ENCODE results near the gene TMEM175.

TMEM175 gene

GRCh38 chr4:1004071-1004418 is 71.8 kb downstream of the TMEM175 start:
- no peak for DNase-seq (ENCODE audit: low read depth)

GRCh38 chr4:1004557-1005485 is 72.6 kb downstream of the TMEM175 start:
- DNase-seq (ENCODE audit: low read depth), result no peak

- no peak for DNase-seq (ENCODE audit: low read depth)
Observed at GRCh38 chr4:1006856-1007255, 74.6 kb downstream of the TMEM175 start.

Data from stimulated activated CD8-positive, alpha-beta memory T cell treated with anti-CD3 and anti-CD28 coated beads, Interleukin-15, amount 100 ng/mL, for 24 hours (primary cell).